ENCODE data around the gene C19orf38.
"Not testable (repeated sequence)": the region's sequence is repeated elsewhere in the genome, so short reads cannot be mapped to it uniquely, and the experiment has no call there.

Gene C19orf38

DNA sequence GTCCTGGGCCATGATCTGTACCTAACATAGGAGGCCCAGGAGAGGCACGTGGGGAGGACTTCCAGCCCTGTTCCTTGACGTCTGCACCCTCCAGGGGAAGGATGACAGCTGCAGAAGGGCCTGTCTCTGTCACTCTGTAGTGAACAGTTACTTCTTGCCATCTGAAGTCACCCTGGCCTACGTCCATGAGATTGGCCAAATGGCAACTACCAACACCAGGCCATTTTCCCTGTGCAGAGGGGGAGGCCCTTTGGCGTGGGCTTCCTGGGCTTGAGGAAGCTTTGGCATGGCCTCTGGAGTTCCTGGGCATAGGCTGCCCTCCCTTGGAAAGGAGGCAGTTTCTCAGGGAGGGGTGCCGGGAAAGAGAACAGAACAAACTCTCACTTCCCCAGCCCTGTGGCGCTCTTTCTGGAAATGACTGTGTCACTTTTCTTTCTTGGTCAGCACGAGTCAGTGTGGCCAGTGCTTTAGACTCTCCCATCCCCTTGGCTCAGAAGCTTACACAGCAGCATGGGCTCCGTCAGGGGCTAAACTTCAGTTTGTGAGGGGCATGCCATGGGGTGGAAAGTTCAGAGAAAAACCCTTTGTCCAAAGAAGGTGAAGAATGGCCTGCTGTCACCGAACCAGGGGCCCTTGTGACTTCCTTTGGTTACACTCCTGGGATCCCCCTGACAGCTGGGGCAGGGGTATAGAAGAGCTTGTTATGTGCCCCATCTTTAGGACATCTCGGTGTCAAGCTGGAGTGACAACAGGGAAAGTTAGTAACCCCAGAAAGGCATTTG lies 28.4 kb downstream of the C19orf38 start:
- no peak for DNase-seq (ENCODE audit: low spot score)

DNA sequence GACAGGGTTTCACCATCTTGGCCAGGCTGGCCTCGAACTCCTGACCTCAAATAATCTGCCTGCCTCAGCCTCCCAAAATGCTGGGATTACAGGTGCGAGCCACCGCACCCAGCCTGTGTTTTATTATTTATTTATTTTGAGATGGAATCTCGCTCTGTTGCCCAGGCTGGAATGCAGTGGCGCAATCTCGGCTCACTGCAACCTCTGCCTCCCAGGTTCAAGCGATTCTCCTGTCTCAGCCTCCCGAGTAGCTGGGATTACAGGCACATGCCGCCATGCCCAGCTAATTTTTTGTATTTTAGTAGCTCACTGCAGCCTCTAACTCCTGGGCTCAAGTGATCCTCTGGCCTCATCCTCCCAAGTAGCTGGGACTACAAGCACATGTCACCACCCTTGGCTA lies 29.4 kb downstream of the C19orf38 start:
- not testable (repeated sequence) for DNase-seq (ENCODE audit: low spot score)

DNA sequence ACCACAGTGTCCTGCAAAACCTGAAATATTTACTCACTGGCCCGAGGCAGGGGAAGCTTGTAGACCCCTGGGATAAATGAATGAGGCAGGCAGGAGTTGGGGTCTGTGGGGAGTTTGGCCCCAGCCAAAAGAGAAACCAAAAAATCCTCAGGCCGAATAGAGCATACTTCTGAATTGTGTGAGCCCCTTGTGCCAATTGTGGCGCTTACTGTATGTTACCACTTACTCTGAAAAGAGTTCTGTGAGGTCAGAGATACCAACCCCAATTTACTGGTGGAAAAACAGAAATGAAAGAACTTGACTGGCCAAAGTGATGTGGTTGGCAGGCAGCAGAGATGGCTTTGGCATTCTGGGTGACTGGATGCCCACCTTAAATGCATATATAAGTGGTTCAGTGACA lies 30.0 kb downstream of the C19orf38 start:
- DNase-seq (ENCODE audit: low spot score): no peak

DNA sequence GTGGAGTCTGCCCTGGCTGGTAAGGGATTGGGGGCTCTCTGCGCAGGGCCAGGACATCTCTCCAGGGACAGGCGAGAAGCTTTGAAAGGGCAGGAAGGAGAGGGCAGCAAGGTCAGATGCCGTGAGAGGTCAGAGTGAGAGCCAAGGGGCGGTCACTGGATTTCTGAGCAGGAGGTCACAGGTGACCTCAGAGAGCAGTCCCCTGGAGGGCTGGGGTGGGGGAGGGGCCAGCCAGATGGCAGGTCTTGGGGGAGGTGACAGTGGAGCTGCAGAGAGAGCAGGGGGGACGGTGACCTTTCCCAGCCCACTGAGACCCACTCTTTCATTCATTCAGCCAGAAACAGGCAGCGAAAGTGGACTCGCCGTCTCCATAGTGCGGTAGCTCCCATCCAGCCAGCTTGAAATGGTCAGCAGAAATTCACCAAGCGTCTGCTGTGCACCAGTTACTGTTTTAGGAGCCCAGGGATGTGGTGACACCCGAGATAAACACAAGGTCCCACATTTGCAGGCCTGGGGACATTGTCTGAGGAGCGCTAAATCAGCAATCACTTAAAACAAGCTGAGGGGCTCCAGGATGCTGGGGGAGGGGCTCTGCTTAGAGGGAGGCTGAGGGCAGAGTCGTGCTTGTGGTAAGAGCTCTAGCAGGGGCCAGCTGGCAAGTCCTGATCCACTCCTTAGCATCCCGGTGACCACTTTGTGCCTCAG lies 33.3 kb downstream of the C19orf38 start:
- no peak for DNase-seq (ENCODE audit: low spot score)

DNA sequence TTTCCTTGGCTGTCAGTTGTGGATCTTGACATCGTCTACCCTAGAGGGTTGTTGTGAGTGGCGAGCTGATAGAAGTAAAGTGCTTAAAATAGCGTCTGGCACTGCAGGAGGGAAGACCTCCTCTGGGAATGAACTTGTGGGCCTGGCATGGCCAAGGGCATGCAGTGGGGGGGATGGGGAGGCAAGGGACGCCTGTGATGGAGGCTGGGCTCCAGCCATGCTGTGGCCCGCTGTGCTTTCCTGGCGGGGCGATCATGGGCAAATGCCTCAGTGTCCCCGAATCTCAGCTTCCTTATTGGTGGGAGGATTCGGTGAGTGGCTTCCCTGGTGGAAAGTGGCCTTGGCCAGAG lies 33.9 kb downstream of the C19orf38 start:
- DNase-seq (ENCODE audit: low spot score): no peak

DNA sequence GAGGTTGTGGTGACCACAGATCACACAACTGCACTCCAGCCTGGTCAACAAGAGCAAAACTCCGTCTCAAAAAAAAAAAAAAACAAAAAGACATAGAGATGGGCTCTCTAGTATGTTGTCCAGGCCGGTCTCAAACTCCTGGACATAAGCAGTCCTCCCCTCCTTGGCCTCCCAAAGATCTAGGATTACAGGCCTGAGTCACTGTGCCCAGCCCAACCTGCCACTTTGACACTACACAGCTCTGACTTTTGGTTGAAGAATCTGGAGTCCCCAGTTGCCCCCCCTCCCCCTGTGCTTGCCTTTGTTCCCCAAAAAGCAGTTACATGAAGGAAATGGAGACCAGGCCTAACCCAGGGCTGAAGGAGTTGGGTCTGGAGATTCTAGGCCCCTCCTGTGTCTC lies 36.1 kb downstream of the C19orf38 start:
- DNase-seq (ENCODE audit: low spot score): no peak

DNA sequence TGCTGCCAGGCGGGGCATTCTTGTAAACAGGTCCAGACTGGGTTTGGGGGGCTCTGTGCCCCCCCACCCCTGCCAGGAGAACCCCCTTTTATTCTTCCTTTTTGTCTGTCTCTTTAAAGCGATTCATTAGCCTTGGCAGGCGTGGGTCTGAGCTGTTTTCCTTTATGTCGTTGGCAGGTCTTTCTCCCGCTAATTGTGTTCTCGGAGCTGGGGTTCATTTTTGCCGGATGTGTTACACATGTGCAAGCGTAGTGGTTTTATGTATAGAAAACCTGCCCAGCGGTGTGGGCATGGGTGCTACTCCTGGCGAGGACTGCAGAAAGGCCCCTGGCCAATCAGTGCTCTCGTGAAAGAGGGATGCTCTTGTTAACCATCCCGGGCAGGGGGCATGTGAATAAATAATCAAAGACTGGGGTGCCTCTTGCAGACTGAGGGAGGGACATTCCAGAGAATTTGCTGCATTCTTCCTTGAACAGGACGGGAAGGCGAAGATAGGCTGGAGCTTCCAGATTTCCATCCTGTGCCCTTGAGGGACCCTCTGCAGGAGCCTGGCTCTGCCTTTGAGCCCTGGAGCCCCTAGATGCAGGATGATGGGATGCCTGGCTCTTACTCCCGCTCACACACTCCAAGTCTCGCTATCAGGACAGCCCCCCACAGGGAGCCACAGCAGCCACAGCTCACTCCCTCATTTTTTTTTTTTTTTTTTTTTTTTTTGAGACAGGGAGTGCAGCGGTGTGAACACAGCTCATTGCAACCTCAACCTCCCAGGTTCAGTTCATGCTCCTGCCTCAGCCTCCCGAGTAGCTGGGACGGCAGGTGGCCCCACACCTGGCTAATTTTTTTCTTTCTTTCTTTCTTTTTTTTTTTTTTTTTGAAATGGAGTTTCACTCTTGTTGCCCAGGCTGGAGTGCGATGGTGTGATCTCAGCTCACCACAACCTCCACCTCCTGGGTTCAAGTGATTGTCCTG lies 37.3 kb downstream of the C19orf38 start:
- DNase-seq (ENCODE audit: low spot score): no peak

DNA sequence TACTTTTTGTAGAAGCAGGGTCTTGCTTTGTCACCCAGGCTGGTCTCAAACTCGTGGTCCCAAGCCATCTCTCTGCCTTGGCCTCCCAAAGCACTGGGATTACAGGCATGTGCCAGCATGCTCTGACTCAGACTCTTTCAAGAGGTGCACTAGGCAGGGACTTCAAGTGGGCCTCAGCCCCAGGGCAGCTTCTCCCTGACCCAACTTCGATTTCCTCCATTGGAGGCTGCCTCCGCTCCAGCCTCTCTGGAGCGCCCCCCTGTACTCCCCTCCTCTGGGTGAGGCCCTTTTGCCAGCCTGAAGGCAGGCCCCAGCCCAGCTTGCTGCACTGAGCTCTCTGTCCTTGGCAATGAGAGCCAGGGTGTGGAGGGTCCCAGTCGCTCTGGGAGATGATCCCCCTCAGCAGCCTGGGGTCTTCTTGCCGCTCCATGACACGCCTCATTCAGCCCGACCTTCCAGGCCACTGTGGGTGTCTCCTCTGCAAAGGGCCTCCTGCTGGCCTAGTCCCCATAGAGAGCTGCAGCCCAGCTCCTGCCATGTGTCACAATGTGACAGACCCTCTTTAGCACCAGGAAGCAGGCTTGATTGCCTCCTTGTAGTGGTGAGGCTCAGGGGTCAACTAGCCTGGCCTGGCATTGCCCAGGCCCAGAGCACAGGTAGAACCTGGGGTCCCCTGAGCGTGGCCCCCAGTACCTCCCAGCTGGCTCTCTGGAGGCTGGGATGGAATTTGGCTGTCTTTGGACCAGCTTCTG lies 39.6 kb downstream of the C19orf38 start:
- DNase-seq (ENCODE audit: low spot score): no peak

DNA sequence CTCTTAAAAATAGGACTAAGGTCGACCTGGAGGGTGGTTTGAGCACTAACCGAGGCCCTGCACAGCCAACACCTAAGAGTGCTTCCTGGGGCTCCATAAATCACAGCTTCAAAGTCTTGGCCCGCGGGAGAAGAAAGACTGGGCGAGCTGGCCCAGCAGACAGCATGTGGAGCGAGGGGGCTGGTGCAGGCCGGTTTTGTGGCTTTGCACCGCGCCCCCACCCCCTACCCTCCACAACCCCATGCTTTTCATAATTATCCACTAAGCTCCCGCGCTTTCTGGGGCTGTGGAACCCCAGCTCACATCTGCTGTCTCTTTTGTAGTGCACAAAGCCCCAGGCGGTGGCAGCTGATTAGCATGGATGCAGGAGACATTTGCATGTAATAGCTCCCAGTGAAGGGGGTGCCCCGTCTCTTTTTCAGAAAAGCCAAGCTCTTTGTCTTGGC lies 40.2 kb downstream of the C19orf38 start:
- no peak for DNase-seq (ENCODE audit: low spot score)

DNA sequence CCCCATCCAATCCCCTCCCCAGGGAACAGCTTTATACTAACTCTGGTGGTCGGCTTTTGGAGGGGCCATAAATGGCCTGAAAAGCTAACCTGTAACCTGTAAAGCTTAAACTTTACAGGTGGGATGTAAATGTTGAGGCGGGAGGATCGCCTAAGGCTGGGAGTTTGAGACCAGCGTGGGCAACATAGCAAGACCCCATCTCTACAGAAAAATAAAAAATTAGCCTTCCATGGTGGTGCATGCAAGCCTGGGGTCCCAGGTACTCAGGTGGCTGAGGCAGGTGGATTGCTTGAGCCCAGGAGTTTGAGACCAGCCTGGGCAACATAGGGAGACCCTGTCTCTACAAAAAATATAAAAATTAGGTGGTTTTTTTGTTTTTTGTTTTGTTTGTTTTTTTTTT lies 41.7 kb downstream of the C19orf38 start:
- no peak for DNase-seq (ENCODE audit: low spot score)

DNA sequence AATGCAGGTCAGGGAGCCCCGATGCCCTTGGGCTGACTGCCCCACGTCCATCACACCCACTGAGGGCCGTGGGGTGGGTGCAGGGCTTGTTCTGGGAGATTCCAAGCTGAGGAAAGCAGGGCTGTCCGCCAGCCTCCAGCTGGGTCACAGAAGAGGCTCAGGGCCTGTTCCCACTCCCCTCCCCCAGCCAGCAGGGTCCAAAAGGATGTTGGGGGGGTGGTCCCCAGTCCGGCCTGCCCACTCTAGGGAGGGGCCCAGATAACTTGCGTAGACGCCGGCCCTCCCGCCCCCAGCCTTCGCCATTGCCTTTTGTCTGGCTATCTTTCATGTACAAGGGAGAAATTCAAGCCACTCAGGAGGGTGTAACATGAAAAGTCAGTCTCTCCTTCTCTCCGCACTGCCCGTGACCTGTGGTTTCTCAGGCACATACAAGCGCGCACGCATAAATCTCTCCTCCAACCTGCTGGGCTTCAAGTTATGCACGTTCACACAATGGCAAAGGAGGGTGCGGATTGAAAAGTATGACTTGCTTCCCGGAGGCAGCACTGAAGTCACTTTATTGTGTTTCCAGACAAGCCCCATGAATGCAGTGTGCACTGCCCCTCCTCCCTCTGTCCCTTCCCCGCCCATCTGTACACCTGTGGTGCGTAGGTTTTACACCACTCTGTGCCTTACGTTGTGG lies 43.3 kb downstream of the C19orf38 start:
- no peak for DNase-seq (ENCODE audit: low spot score)

DNA sequence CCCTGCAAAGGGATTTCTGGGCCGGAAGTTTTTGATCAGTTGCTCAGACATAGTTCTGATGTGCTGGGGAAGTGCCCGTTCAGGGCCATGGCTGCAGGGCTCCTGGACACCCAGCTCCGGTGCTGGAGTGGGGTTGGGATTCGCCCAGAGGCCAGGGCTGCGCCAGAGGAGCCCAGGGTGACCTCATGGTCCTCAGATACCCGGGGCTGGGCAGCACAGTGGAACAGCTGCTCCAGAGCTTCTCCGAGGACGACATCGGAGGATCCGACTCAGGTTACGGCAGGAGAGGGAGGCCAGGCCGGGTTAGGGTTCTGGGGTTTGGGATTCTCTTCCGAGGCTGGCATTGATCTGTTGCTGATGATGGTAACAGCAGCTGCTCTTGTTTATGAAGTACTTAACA lies 44.0 kb downstream of the C19orf38 start:
- DNase-seq (ENCODE audit: low spot score): no peak

DNA sequence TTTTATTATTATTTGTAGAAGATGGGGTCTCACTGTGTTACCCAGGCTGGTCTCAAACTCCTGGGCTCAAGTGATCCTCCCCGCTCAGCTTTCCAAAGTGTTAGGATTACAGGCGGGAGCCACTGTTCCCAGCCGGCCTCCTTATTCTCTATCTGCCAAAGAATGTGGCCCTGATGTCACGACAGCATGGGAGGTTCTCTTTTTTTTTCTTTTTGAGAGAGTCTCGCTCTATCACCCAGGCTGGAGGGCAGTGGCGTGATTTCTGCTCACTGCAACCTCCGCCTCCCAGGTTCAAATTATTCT lies 46.6 kb downstream of the C19orf38 start:
- no peak for DNase-seq (ENCODE audit: low spot score)

DNA sequence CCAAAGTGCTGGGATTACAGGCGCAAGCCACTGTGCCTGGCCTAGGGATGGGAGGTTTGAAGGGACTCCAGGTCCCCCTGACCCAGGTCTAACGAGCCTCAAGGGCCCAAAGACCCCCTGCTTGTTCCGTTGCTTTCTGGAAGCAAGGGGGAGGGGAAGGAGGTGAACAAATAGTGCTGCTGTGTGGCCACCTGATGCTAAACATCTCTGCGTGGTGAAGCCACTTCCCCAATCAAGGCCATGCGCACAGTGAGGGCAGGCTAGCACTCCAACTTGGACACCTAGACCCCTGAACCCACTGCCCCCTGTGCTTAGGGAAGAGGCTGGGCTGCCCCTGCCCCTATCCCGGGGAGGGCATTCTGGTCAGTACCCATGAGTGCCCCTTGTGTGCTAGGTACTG lies 47.1 kb downstream of the C19orf38 start:
- no peak for DNase-seq (ENCODE audit: low spot score)

DNA sequence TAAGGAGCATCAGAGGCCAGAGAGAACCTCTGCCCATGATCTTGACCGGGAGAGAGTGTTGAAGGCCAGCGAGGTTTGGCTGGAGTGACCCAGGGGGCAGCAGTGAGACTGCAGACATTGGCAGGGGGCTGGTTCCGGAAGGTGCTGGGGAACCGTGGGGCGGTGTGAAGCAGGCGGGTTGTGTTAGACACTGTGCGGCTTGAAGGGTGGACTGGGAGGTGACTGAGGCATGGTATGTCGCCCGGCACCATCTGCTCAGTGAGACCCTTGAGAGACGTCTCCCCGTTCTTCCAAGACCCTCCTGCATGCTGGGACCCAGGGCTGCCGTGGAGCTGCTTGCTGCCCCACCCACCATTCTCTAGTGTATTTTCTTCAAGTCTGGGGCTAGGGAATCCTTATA lies 47.7 kb downstream of the C19orf38 start:
- DNase-seq (ENCODE audit: low spot score): no peak

DNA sequence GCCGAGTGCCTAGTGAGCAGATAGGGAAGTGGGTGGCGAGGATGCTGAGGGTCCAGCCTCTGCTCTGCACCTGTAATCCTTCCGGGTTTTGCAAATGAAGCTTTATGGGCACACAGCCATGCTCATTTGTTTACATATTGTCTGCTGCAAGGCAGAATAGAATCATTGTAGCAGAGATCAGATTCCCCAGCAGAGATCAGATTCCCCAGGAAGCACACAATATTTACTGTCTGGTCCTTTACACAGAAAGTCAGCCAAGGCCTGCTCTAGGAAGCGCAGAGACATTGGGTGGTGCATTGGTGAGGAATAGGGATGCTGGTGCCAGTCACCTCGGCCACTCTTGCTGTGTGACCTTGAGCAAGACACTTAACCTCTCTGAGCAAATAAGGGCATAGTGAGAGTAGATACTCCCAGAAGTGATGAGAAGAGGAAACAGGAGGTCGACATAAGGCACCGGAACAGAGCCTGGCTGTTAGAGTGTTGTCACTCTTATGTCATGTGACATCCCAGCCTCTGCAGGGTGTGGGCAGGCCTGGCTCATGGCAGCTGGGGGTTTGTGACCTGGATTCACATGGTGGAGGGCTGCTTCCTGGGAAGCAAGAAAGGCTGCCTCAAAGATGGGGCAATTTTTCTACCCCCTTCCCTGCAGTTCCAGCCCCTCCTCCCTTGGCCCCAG lies 48.8 kb downstream of the C19orf38 start:
- no peak for DNase-seq (ENCODE audit: low spot score)

DNA sequence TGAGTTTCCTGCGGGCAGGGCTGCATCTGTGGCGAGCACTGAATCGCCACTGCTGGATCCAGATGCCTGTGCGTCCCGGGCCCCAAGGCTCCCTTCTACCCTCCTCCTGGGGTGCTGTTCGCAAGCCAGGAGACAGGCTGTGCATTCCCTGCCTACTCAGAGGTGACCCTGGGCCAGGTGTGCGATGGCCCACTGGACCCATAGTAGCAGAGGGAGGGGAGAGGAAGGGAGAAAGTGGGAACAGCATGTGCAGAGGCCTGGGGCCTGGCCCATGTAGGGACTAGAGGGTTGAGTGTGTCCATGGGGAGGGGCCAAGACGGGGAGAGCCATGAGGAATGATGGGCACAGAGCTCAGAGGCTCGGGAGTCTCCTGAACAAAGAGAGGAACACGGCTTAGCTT lies 50.4 kb downstream of the C19orf38 start:
- DNase-seq (ENCODE audit: low spot score): no peak

DNA sequence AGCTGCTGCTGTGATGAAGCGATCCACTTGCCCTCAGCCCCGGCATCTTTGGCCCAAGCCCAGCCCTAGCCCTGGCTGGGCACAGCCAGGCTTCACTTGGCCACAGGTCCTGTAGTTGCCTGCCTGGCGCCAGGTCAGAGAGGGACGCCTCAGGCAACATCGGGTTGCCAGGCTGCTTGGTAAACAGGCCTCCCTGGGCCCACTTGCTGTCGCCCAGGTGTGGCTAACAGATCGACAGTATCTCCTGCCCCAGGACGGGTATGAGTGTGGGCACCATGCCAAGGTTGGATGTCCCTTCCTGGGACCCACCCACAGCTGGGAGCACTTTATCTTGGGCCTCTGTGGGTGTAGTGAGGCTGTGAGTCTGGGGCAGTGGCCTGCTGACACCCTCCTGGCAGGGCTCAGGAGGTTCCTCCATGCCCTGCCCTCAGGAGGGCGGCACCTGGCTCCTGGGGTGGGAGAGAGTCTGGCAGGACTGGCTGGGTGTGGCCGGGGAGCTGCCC lies 51.0 kb downstream of the C19orf38 start:
- no peak for DNase-seq (ENCODE audit: low spot score)

DNA sequence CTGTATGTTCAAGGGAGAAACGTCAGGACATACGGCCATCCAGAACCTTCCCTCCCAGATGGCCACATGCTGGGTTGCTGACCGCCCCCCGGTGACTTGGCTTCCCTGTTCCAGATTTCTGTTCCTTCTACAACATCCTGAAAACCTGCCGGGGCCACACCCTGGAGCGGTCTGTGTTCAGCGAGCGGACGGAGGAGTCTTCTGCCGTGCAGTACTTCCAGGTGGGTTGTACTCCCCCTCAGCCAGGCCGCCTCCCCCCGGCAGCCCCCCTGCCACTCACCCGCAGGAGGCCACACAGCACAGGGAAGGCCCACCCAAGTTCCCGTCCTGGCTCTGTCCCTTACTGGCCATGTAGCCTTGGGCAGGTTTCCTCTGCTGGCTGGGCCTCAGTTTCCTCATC lies 59.7 kb downstream of the C19orf38 start:
- DNase-seq (ENCODE audit: low spot score): no peak

DNA sequence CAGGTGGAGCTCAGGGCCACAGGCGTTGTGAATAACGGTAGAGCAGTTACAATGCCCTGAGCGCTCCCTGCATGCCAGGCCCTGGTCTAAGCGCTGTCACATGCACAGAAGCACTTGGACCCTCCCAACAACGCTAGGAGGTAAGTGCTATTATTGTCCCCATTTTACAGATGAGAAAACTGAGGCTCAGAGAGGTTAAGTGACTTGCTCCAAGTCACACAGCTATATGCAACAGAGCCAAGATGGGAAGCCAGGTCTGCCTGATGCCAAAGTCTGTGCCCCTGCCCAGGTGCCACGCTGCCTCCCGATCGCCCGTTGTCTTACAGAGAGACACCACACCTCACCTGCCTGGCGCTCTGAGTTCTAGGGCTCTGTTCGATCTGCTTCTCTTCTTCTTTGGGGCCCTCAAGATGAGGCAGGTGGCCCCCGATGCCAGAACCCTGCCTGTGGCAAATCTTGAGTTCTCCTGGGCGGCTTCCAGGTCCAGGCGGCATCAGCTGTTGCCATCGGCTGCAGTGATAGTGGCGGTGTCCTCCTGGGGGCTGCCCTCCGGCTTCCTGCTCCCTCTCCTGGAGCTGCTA lies 60.3 kb downstream of the C19orf38 start:
- no peak for DNase-seq (ENCODE audit: low spot score)

All from COLO829 (cell line).